Loucy (cell line): Measurements from ENCODE around the gene PEMT.

Experiments used
- H2AFZ ChIP-seq: fragments of 200-600 bp; sonication (generic); 2 replicates; pipeline ENCODE4 v1.6.0; 2016; ENCODE audit warnings: antibody characterized with exemption, mild to moderate bottlenecking, low read length, moderate library complexity
- H3F3A ChIP-seq: fragments of 200-600 bp; 2 replicates; pipeline ENCODE4 v1.6.0; 2016; ENCODE audit warnings: antibody characterized with exemption, low read depth, mild to moderate bottlenecking
- H3K27me3 ChIP-seq: fragments of 200-600 bp; sonication (generic); 2 replicates; pipeline ENCODE4 v1.6.1; 2014; ENCODE audit warnings: low read length, mild to moderate bottlenecking; ENCODE audit not compliant: insufficient read depth, poor library complexity, severe bottlenecking
- H3K36me3 ChIP-seq: fragments of 200-600 bp; sonication (generic); 2 replicates; pipeline ENCODE4 v1.6.1; 2016; ENCODE audit warnings: low read length; ENCODE audit not compliant: insufficient read depth
- H3K4me1 ChIP-seq: fragments of 200-600 bp; sonication (generic); 2 replicates; pipeline ENCODE4 v1.5.1; 2014; ENCODE audit warnings: low read length, mild to moderate bottlenecking; ENCODE audit not compliant: insufficient read depth, poor library complexity, severe bottlenecking
- H3K4me2 ChIP-seq: fragments of 200-600 bp; sonication (generic); 2 replicates; pipeline ENCODE4 v1.6.0; 2014; ENCODE audit warnings: antibody characterized with exemption, low read length, low read depth, mild to moderate bottlenecking; ENCODE audit not compliant: poor library complexity, severe bottlenecking
- H3K4me3 ChIP-seq: fragments of 200-600 bp; sonication (generic); 2 replicates; pipeline ENCODE4 v1.5.1; 2014; ENCODE audit warnings: low read length, mild to moderate bottlenecking, mixed read lengths; ENCODE audit not compliant: poor library complexity, severe bottlenecking
- H3K79me2 ChIP-seq: fragments of 200-600 bp; sonication (generic); 2 replicates; pipeline ENCODE4 v1.6.1; 2014; ENCODE audit warnings: low read length; ENCODE audit not compliant: insufficient read depth
- H3K9ac ChIP-seq: fragments of 200-600 bp; sonication (generic); 2 replicates; pipeline ENCODE4 v1.6.0; 2014; ENCODE audit warnings: mild to moderate bottlenecking, low read depth, low read length, moderate library complexity; ENCODE audit not compliant: poor library complexity, severe bottlenecking
- H3K9me2 ChIP-seq: fragments of 200-600 bp; sonication (generic); replicated peaks from 2 replicates; pipeline ENCODE4 v1.6.1; 2016; ENCODE audit warnings: low read depth, low read length, mixed read lengths
- H3K9me3 ChIP-seq: fragments of 200-600 bp; sonication (generic); 2 replicates; pipeline ENCODE4 v1.6.1; 2014; ENCODE audit warnings: mild to moderate bottlenecking, antibody characterized with exemption, low read length, low read depth; ENCODE audit not compliant: insufficient read depth
- H4K20me1 ChIP-seq: fragments of 200-600 bp; sonication (generic); 2 replicates; pipeline ENCODE4 v1.6.0; 2014; ENCODE audit warnings: antibody characterized with exemption, low read length, mild to moderate bottlenecking; ENCODE audit not compliant: insufficient read depth, poor library complexity, severe bottlenecking
- CTCF ChIP-seq: fragments of 200-600 bp; sonication (generic); conservative IDR thresholded peaks from 2 replicates; pipeline ENCODE4 v1.5.1; 2014; ENCODE audit warnings: mild to moderate bottlenecking, antibody characterized with exemption, low read length
- EZH2phosphoT487 ChIP-seq: fragments of 200-600 bp; IDR thresholded peaks from 2 replicates; pipeline ENCODE4 v1.6.1; 2018; ENCODE audit warnings: antibody characterized with exemption, mild to moderate bottlenecking, moderate library complexity, borderline replicate concordance

PEMT gene

DNA sequence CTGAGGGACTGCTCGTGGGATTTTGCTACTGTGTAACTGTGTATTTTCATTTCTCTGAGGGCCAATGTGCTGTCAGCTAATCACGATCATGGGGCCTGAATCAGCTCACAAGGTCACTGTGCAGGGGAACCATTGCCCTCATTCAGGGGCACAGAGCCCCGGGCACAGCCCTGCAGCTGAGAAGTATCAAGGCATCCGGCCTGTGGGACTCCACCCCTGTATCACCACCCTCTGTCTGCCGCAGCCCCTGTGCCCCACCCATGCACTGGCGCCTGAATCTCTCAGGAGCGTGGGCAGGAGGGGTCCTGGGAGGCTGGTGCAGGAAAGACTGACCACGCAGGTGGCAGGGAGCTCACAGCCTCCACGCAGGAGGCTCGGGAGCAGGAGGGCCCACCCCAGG, 51.9 kb downstream of the PEMT start:
- Histone ChIP-seq H3K4me2 (no peak overlapping the region), H3F3A (no peaks in the 10 kb centered on the region), H3K4me1 (no peaks in the 10 kb centered on the region), H3K9ac (no peak overlapping the region), H3K9me3 (no peaks in the 10 kb centered on the region), H2AFZ (no peak overlapping the region), H3K36me3 (no peaks in the 10 kb centered on the region), H3K9me2 (no peaks in the 10 kb centered on the region), H3K4me3 (no peak overlapping the region), H3K27me3 (no peaks in the 10 kb centered on the region), H3K79me2 (no peaks in the 10 kb centered on the region), H4K20me1 (no peaks in the 10 kb centered on the region)
- TF ChIP-seq CTCF (no peak), EZH2phosphoT487 (no peak)

GRCh38 chr17:17538417-17539391, 52.8 kb downstream of the PEMT start:
- H3K4me3 ChIP-seq, result no peak overlapping the region
- no peak overlapping the region for H2AFZ ChIP-seq
- H4K20me1 ChIP-seq, result no peaks in the 10 kb centered on the region
- H3K4me1 ChIP-seq, result no peaks in the 10 kb centered on the region
- no peaks in the 10 kb centered on the region for H3K79me2 ChIP-seq
- no peak overlapping the region for H3K4me2 ChIP-seq
- H3K9me2 ChIP-seq, result no peaks in the 10 kb centered on the region
- H3K9me3 ChIP-seq, result no peaks in the 10 kb centered on the region
- TF ChIP-seq EZH2phosphoT487 (no peak), CTCF (no peak)
- no peaks in the 10 kb centered on the region for H3F3A ChIP-seq
- H3K9ac ChIP-seq, result no peak overlapping the region
- no peaks in the 10 kb centered on the region for H3K27me3 ChIP-seq
- no peaks in the 10 kb centered on the region for H3K36me3 ChIP-seq

GRCh38 chr17:17537311-17538099, 54.0 kb downstream of the PEMT start:
- H3K36me3 ChIP-seq, result no peaks in the 10 kb centered on the region
- H3K4me2 ChIP-seq, result no peak overlapping the region
- H3K9me3 ChIP-seq, result no peaks in the 10 kb centered on the region
- no peaks in the 10 kb centered on the region for H3K9me2 ChIP-seq
- no peaks in the 10 kb centered on the region for H4K20me1 ChIP-seq
- no peak overlapping the region for H2AFZ ChIP-seq
- H3K4me3 ChIP-seq, result no peak overlapping the region
- H3K79me2 ChIP-seq, result no peaks in the 10 kb centered on the region
- H3K9ac ChIP-seq, result no peak overlapping the region
- no peaks in the 10 kb centered on the region for H3F3A ChIP-seq
- H3K27me3 ChIP-seq, result no peaks in the 10 kb centered on the region
- TF ChIP-seq CTCF, result no peak
- no peak for TF ChIP-seq EZH2phosphoT487
- no peaks in the 10 kb centered on the region for H3K4me1 ChIP-seq
